Right lung (tissue), 5 donors: ENCODE measurements around the gene MSANTD3. TPM values are rescaled to one million over a fixed set of nuclear protein-coding genes. Genes with fewer than 3 reads are reported as not detected.

ENCODE experiments used
- DNase-seq, 2 donors: peaks; one replicate each; pipeline ENCODE4 v3.0.0-alpha.2; 2013
- polyA plus RNA-seq, 5 donors: library from polyadenylated mRNA; unstranded; fragments of 120-200 nt; gene quantifications; one replicate each; pipeline versions ENCODE4 v1.2.1 to v1.2.3, GENCODE V29; 2013; ENCODE audit warnings: inconsistent platforms in 1 of 5, low replicate concordance in 1 of 5; ENCODE audit not compliant: insufficient read length in 5 of 5, insufficient read depth in 1 of 5

The MSANTD3 gene
- polyA plus RNA-seq, 5 donors = 20.0 to 24.3 (median 23.3) TPM

DNA sequence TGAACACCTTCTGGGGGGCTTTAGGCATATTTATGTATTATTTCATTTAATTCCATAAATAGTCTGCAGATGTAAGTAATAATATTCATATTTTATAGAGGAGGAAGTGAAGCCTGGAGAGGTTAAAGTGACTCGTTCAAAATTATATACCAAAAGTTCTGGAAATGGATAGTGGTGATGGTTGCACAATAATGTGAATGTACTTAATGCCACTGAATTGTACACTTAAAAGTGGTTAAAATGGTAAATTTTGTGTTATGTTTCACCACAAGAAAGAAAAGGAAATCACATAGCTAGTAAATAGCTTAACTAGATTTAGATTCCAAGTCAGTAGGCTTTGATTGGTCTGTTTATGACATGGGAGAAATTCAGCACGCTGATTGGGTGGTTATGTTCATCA is 33.0 kb downstream of the MSANTD3 start:
- no peak for DNase-seq

DNA sequence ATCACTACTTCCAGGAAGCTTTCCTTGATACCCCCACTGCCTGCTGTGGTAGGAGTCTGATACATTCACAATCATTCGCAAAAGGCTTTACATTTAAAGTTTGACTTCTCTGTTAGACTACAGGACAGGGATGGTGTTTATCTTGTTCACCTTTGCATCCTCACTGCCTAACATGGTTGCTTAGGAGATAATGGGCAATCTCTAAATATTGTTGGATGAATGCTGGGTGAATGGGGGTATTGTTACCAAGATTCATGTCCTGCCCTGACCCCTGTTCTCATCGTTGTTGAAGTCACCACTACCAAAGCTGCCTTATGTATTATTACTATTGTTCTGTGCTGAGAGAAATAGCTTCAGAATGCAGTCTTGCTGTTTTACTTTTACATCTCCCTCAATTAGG is 38.3 kb downstream of the MSANTD3 start:
- no peak for DNase-seq

DNA sequence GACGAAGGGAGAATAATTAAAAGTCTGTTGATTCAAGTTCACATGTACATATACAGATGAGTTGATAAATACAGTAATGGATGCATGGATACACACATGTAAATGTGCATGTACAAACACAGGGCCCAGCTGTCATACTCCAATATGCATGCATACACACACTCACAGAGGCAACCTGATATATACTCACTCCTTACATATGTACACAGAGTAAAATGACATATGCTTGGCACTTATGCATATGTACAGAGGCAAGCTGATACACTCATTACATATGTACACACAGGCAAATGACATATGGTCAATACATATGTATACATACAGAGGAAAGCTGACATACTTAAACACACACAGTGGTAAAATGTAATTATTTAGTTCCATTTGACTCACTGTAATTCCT is 38.8 kb downstream of the MSANTD3 start:
- no peak for DNase-seq

DNA sequence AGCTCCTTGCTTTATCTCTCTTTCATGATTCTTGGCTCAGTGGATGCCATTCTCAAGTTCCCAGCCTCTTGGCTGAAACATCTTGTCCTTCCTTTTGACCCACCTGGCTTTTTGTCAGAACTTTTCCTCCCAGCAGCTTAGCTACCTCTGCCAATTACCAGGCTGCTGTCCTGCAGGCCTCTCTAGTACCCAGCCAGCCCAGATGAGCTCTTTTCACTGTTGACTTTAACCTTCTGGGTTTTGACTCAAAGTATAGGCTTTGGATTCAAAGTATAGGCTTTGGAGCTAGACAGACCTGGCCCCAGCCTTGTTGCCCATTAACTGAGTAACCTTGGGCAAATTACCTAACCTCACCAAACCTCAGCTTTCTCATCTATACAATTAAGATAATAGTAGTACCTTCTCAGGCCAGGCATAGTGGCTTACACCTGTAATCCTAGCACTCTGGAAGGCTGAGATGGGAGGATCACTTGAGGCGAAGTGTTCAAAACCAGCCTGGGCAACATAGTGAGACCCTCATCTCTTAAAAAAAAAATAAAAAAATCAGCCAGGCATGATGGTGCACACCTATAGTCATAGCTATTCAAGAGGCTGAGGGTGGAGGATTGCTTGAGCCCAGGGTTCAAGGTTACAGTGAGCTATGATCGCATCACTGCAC is 39.4 kb downstream of the MSANTD3 start:
- DNase-seq = no peak

DNA sequence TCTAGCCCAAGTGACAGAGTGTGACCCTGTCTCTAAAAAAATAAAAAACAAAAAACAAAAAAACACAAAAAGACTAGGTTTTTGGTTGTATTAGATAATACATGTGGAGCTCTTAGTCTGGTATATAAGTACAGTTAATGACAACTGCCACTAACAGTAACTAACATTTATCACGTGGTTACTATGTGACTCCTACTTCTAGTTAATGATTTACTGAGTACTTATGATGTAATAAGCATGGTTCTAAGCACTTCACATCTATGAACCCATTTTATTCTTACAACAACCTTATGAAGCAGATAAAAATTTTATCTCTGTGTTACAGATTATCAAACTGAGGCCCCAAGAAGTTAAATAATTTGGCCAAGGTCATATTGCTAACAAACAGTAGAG is 39.9 kb downstream of the MSANTD3 start:
- no peak for DNase-seq

DNA sequence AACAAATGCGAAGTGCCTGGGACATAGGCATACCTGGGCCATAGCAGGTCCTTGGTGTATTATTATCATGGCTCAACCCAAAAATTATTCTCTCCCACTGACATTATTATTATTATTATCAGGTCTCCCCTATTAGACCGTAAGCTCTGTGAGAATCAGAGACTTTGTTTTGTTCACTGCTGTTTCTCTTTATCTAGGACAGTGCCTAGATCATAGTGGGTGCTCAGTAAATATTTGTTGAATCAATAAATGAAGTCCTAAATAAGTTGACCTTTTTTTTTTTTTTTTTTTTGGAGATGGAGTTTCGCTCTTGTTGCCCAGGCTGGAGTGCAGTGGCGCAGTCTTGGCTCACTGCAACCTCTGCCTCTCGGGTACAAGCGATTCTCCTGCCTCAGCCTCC is 41.1 kb downstream of the MSANTD3 start:
- DNase-seq = no peak

DNA sequence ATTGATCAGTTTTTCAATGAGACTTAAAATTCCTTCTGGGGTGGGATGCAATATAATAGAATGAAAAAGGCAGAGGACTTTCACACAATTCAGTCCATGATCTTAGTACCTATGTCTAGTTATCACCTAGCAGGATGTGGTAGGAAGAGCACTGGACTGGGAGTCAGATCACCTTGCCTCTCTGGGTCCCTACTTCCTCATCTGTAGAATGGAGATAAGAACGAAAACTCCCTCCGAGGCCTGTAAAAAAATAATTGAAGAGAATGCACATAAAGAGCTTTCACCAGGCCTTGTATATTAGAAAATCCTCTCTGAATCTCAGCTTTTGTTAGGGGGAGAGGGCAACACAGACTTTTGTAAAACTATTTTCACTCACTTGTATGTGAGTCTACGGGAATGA is 45.3 kb downstream of the MSANTD3 start:
- DNase-seq = no peak

DNA sequence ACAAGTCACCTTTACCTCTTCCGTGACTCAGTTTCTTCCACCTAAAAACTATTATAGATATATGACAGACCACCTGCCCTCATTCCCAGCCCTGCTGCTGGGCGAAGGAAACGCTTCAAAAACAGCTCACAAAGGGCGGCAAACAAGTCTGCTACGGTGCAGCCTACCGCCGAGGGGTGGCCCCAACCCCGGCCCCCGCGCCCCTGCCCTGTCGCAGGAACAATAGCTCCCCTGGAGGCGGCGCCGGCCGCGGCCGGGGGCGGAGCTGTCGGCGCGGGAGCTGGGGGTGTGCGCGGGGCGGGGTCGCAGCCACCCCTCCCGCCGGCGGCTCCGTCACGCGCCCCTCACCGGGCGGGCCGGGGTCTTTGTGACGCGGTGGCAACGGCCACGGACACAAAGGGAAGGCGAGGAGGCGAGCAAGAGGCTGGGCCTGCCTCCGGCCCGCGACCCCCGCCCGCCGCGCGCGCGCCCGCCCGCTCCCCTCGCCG is 45.9 kb downstream of the MSANTD3 start, which contains the start of gene TMEFF1:
TSS of gene TMEFF1 (plus strand) at position 362 of the 488 bp plus-strand sequence. CDS start 396 bp downstream, outside the sequence.
- DNase-seq = peak; percentile 51 to 52

DNA sequence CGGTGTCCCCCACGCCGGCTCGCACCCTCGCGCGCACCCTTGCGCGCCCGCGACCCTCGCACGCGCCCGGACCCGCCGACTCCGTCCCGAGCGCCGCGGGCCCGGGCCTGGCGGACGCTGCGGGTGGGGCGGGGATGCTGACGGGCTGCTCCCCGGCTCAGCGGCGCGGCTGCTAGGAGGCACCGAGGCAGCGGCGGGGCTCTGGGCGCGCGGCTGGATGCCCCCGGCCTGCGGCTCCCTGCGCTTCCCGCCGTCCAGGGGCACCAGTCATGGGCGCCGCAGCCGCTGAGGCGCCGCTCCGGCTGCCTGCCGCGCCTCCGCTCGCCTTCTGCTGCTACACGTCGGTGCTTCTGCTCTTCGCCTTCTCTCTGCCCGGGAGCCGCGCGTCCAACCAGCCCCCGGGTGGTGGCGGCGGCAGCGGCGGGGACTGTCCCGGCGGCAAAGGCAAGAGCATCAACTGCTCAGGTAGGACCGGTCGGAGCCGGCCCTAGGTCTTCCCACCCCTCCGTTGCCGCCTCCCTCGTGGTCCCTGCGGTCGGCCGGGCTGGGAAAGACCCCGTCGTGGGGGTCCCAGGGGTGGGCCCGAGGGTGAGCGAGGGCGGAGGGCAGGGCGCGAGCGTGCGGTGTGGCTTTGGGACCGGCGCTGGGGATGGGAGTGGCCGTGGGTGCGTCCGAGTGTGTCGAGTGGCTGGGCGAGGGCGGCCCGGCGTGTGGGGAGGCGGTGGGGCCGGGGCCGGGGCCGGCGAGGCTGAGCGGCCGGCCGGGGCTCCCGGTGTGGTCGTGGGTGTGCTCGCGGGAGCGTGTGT is 46.5 kb downstream of the MSANTD3 start:
- DNase-seq = peak; percentile 23 to 38

DNA sequence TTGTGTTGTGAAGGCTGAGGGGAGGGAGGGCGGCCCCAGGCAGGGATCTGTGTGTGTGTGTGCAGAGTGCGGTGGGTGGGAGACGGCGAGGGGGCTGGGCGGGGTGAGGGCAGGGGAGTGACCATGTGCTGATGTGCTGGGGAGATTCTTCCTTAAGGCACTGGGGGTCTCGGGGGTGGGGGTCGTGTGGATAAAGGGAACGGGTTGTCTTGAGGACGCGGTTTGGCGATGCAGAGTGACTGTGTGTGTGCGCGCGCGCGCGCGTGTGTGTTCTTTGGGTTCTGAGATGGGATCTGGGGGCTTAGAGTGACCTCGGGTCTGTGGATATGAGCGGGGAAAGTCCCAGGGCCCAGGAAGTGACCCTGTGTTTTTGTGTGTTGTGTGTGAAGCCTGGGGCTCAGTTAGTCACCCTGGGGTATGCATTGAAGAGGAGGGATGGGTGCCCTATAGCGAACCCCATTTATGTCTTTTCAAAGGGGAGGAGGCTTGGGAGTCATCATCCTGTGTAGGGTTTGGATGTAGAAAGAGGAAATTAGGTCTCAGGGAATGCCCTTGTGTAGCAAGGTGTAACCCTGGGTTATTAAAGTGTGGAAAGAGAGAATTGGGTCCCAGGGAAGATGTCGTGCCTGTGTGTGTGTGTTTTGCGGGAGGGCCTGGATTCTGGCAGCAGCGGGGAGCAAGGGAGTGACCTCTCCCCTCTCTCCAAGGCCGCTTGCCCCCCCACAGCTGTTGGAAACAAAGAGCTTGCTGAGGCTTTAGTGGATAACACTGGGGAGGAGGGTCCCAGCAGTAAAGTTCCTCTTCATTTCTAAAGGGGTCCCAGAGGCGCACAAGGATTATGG is 47.4 kb downstream of the MSANTD3 start:
- DNase-seq = peak; percentile 12 to 15

DNA sequence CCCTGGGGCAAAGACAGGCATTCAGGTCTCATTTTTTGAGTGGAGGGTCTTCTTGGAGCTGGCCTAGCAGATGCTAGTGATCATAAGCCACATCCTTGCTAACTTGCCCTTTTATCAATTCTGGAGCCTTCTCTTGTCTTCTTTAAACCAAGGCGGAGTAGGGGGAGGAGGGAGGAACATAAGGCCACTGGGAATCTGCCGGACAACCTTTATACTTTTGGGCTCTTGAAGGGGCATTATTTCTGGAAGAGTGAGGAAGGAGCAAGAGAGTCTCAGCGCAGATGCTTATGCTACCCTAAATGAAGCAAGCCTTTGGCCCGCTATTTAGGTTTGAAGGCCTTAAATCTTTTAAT is 48.0 kb downstream of the MSANTD3 start:
- DNase-seq = no peak

DNA sequence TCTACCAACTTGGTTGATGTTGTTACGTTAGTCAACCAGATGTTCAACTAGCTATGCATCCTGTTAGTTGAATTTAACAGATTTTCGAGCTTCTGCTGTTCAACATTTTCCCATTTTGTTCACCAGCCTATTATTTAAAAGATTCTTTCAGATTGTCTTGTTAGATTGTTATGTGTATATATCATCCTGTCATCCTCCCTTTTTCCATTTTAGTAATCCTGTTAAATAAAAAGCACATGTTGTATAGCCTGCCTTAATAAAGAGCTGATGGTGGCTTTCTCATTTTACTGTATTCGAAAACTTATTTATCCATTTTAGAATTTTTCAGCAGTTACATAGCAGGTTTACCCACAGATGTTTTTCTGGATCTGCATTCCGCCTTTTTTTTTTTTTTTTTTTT is 50.3 kb downstream of the MSANTD3 start:
- DNase-seq = no peak

DNA sequence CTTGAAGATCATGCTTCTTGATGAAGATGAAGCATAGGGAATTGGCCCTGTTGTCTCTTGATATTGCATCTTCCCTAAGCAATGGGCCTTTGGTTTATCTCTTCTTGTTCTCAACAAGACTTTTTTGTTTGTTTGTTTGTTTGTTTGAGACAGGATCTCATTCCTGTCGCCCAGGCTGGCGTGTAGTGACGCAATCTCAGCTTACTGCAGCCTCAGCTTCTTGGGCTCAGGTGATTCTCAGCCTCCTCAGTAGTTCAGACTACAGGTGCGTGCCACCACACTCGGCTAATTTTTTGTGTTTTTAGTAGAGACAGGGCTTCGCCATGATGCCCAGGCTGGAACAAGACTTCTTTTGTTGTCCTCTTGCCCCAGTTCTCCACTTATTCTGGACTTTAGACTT is 51.2 kb downstream of the MSANTD3 start:
- DNase-seq = no peak

DNA sequence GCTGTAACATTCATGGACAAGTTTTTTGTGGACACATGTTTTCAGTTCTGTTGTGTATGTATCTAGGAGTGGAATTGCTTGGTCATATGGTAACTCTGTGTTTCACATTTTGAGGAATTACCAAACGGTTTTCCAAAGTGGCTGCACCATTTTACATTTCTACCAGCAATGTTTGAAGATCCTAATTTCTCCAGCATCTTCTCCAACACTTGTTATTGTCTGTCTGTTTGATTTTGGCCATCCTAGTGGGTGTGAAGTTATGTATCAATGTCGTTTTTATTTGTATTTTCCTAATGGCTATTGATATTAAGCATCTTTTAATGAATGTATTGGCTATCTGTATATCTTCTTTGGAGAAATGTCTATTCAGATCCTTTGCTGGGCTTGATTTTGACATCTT is 52.9 kb downstream of the MSANTD3 start:
- DNase-seq = no peak

DNA sequence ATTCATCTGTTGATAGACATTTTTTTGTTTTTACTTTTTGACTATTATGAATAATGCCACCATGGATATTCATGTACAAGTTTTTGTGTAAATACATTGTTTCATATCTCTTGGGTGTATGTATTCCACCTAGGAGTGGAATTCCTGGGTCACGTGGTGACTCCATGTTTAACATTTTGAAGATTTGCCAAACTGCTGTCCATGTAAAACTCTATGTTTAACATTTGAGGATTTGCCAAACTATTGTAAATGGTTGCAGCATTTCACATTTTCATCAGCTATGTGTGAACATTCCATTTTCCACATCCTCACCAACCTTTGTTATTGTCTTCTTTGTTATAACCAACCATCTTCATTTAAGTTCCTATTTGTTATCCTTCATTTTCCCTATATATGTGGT is 58.3 kb downstream of the MSANTD3 start:
- DNase-seq = no peak

DNA sequence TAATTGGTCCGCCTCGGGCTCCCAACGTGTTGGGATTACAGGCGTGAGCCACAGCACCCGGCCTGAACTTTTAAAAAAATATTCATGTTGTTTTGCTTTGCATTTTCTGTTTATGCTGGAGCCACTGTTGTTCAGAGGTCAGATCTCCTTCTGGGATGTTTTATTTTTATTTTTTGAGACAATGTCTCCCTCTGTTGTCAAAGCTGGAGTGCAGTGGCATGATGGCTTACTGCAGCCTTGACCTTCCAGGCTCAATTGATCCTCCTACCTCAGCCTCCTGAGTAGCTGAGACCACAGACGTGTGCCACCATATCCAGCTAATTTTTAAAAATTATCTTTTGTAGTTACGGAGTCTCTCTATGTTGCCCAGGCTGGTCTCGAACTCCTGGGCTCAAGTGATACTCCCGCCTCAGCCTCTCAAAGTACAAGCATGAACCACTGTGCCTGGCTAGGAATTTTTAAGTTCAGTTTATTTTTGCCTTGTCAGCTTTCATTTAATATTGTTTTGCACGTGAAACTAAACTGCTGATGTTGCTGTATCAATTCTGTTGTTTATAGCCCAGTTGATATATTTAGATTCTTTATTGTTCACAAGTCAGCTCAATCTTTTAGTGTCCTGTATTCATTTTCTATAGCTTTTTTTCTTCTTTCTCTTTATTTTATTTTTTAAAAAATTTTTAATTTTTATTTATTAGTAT is 59.7 kb downstream of the MSANTD3 start:
- DNase-seq = no peak

DNA sequence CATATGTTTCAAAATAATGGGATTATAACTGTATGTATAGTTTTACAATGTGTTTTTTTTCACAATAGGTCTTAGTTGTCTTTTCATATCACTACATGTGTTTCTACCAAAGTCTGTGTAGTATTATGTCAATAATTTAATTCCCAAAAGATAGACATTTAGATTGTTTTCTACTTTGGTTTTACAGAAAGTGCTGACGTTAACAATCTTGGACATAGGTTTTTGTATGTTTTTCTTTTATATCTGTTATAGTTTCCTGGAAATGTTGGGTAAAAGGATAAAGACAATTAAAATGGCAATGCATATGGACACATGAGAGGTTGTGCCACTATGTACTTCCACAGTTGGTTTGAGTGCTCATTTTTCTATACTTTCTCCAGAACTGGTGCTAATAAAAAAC is 61.2 kb downstream of the MSANTD3 start:
- DNase-seq = no peak

DNA sequence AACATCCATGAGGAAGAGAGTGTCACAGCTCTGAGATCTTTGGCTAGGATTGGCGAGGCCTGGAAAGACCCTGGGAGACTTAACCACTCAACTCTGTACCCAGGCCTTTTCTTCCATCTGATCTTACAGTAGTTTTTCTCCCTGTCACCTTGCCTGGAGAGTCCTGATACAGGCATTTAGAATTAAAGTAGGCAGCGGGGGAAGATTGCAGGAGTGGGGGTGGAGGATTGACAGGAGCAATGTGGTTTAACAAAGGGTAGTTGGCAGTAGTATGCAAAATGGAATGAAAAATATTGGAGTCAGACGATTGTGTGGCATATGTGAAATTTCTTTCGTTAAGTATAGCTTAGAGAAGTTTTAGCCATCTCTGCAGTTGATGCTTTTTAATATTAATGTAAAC is 62.9 kb downstream of the MSANTD3 start:
- DNase-seq = no peak

DNA sequence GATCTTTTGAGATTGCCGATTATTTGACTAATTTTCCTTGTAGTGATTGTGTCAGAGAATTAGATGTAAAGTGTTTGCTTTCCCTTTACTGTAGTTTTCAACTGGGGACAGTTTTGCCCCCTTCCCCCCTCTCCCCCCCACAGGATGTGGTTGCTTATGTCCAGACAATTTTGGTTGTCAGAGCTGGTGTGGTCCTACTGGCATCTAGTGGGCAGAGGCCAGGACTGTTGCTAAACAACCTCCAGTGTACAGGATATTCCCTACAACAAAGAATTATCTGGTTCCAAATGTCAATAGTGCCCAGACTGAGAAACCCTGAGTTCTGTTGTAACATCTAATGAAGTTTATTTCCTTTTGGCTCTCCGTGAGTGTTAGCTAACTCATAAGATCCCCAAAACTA is 66.0 kb downstream of the MSANTD3 start:
- no peak for DNase-seq

DNA sequence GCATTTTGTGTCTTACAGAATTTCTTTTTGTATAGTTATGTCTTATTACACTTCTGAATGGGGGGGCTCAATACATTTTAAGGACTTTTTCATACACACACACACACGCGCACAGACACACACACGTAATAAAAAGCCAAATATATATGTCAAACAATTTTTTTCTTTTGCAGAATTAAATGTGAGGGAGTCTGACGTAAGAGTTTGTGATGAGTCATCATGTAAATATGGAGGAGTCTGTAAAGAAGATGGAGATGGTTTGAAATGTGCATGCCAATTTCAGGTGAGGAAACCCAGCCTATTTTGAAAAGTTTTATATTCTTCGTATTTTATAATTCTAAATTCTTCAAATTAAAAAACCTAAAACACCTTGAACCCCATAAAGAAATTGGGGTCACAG is 71.6 kb downstream of the MSANTD3 start:
- no peak for DNase-seq

DNA sequence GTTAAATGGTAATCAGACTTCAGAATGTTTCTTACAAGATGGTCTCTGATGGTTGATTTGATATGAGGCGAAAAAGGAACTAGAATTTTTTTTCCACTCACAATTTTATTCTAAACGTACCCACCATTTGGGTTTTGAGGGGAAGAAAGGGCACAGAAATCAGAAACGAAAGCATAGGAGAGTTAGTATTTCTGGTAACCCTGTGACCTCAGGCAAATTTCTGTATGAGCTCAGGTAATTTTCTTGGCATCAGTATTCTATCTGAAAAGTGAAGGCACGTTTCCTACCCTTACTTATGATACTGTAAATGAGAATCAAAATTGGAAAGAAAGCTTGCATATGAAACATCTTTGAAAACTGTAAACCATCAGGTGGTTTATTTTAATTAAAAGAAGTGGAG is 72.5 kb downstream of the MSANTD3 start:
- no peak for DNase-seq

DNA sequence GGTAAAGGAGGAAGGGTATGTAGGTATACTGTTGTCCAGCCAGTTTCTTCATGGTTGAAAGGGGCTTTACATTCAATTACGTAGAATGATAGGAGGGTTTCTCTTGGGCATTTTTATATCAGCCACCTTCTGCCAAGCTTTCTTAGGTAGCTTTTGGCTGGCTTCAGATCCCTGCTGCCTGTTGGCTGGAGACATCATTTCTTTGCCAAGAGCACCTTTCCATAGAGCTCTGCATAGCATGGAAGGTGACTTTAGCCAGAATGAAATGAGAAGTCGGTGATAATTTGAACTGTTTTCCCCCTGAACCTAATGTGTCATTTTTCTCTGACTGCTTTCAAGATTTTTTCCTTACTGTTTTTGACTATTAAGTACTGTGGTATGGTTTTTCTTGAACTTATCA is 72.9 kb downstream of the MSANTD3 start:
- no peak for DNase-seq
